HL-60 (cell line): ENCODE measurements around the gene SSX2IP.

Experiments used
- DNase-seq, 2 experiments: peaks; one replicate each; pipeline ENCODE4 v3.0.0-alpha.2; 2010 to 2020; ENCODE audit warnings: low read depth in 1 of 2, low spot score in 1 of 2
- H3K27ac ChIP-seq: fragments of 250-450 bp; sonication (Bioruptor Pico); replicated peaks from 2 replicates; pipeline ENCODE4 v1.5.1; 2020; ENCODE audit warnings: mild to moderate bottlenecking, moderate library complexity
- H3K27me3 ChIP-seq: fragments of 250-450 bp; sonication (Bioruptor Pico); 2 replicates; pipeline ENCODE4 v1.5.1; 2021; ENCODE audit warnings: mild to moderate bottlenecking, moderate library complexity; ENCODE audit not compliant: insufficient read depth, poor library complexity, severe bottlenecking
- H3K4me3 ChIP-seq: replicated peaks from 2 replicates; pipeline ENCODE4 v1.5.1; 2011; ENCODE audit warnings: mild to moderate bottlenecking, control low read depth, low read length; ENCODE audit not compliant: insufficient read depth
- CTCF ChIP-seq: IDR thresholded peaks from one replicate; pipeline ENCODE4 v1.5.1; 2011; ENCODE audit warnings: low read length, control low read depth, inconsistent platforms; ENCODE audit not compliant: insufficient read depth
- GABPA ChIP-seq: IDR thresholded peaks from 2 replicates; pipeline ENCODE4 v1.6.1; 2012; ENCODE audit warnings: low read depth
- POLR2AphosphoS5 ChIP-seq: IDR thresholded peaks from 2 replicates; pipeline ENCODE4 v1.6.1; 2012; ENCODE audit warnings: low read depth
- SPI1 ChIP-seq: IDR thresholded peaks from 2 replicates; pipeline ENCODE4 v1.6.1; 2012; ENCODE audit warnings: low read depth, mild to moderate bottlenecking, borderline replicate concordance
- TF ChIP-seq, protein P1 (sequence below): IDR thresholded peaks from 2 replicates; pipeline ENCODE4 v1.6.1; 2012; ENCODE audit warnings: low read depth; ENCODE audit not compliant: insufficient replicate concordance

SSX2IP gene

GRCh38 chr1:84668185-84668584 is 22.1 kb downstream of the SSX2IP start:
- H3K27me3 ChIP-seq: no peaks in the 10 kb centered on the region
- DNase-seq: no peak
- TF ChIP-seq GABPA: no peak
- no peak for TF ChIP-seq CTCF
- no peak for TF ChIP-seq SPI1
- TF ChIP-seq, protein P1, sequence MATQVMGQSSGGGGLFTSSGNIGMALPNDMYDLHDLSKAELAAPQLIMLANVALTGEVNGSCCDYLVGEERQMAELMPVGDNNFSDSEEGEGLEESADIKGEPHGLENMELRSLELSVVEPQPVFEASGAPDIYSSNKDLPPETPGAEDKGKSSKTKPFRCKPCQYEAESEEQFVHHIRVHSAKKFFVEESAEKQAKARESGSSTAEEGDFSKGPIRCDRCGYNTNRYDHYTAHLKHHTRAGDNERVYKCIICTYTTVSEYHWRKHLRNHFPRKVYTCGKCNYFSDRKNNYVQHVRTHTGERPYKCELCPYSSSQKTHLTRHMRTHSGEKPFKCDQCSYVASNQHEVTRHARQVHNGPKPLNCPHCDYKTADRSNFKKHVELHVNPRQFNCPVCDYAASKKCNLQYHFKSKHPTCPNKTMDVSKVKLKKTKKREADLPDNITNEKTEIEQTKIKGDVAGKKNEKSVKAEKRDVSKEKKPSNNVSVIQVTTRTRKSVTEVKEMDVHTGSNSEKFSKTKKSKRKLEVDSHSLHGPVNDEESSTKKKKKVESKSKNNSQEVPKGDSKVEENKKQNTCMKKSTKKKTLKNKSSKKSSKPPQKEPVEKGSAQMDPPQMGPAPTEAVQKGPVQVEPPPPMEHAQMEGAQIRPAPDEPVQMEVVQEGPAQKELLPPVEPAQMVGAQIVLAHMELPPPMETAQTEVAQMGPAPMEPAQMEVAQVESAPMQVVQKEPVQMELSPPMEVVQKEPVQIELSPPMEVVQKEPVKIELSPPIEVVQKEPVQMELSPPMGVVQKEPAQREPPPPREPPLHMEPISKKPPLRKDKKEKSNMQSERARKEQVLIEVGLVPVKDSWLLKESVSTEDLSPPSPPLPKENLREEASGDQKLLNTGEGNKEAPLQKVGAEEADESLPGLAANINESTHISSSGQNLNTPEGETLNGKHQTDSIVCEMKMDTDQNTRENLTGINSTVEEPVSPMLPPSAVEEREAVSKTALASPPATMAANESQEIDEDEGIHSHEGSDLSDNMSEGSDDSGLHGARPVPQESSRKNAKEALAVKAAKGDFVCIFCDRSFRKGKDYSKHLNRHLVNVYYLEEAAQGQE: no peak
- no peak for TF ChIP-seq POLR2AphosphoS5
- no peak overlapping the region for H3K27ac ChIP-seq
- H3K4me3 ChIP-seq: no peak overlapping the region

GRCh38 chr1:84665703-84666317 is 24.5 kb downstream of the SSX2IP start:
- no peak overlapping the region for H3K27ac ChIP-seq
- no peak for DNase-seq
- H3K4me3 ChIP-seq: no peak overlapping the region
- TF ChIP-seq, protein P1: no peak
- TF ChIP-seq SPI1 (no peak), POLR2AphosphoS5 (no peak), CTCF (no peak), GABPA (no peak)
- no peaks in the 10 kb centered on the region for H3K27me3 ChIP-seq

DNA sequence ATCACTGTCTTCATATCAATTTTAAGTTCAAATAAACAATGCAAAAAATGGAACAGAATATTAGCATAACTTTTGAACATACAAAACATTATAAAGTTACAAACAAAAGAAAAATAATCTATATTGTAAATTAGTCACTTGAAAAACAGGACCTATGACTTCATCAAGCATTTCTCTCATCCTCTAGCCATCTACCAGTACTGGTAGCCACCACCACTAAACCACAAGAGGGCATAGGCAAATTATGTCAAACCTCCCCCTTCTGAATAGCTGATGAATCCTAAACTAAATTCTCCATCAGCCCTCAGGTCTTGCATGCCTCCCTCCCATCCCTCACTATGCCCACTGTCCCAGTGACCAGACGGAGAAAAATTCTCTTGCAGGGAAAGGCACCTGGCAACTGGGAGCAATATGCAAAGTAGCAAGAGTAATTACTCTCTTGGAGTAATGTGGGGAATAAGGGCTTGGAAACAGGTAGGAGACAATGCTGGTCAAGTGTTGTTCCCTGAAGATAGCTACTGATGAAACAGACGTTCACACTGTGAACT is 37.1 kb downstream of the SSX2IP start:
- H3K27ac ChIP-seq: no peak overlapping the region
- no peak for DNase-seq
- H3K27me3 ChIP-seq: no peaks in the 10 kb centered on the region
- TF ChIP-seq SPI1 (no peak), CTCF (no peak), GABPA (no peak), POLR2AphosphoS5 (no peak)
- TF ChIP-seq, protein P1: no peak
- H3K4me3 ChIP-seq: no peak overlapping the region
